CD4-positive, alpha-beta T cell (primary cell): ENCODE measurements around the gene DTNB. TPM values are rescaled to one million over a fixed set of nuclear protein-coding genes. Genes with fewer than 3 reads are reported as not detected.
A peak's percentile ranks its signal among the peaks of the same experiment; 100 is the strongest.

ENCODE experiments used
- ATAC-seq: fragments of 200-7000 bp; cut with Tn5 transposase; one replicate; pipeline ENCODE4 v1.10.0; 2022; ENCODE audit warnings: mild to moderate bottlenecking; ENCODE audit not compliant: poor library complexity
- CTCF ChIA-PET: fragments of 350-600 bp; sonication (Branson Sonifier 250); formaldehyde crosslinking; loops from one replicate; lab custom pipeline; 2021; ENCODE audit warnings: antibody characterized with exemption, inconsistent platforms; lab: Charles Lee
- POLR2A ChIA-PET: fragments of 350-600 bp; sonication (Branson Sonifier 250); formaldehyde crosslinking; loops from one replicate; lab custom pipeline; 2021; ENCODE audit warnings: antibody characterized with exemption, inconsistent platforms; lab: Charles Lee
- DNase-seq, 14 experiments: peaks; one replicate each; pipeline ENCODE4 v3.0.0-alpha.2; 2013 to 2020; ENCODE audit warnings: mixed read lengths in 2 of 14
- H3K27ac ChIP-seq, 2 donors: one replicate each; pipeline versions ENCODE4 v1.5.1 to v1.7.0; 2013; ENCODE audit warnings: low read length in 2 of 2, low read depth in 1 of 2, mild to moderate bottlenecking in 1 of 2
- H3K27me3 ChIP-seq, 2 experiments: 1 replicate in 1 of 2; 2 replicates in 1 of 2; pipeline versions ENCODE4 v1.6.1 to v1.7.0; 2013; ENCODE audit warnings: low read length in 2 of 2, control low read depth in 1 of 2, mild to moderate bottlenecking in 1 of 2, moderate library complexity in 1 of 2; ENCODE audit not compliant: insufficient read depth in 2 of 2, control insufficient read depth in 1 of 2
- H3K36me3 ChIP-seq: one replicate; pipeline ENCODE4 v1.6.1; 2013; ENCODE audit warnings: low read length, control low read depth; ENCODE audit not compliant: insufficient read depth
- H3K4me1 ChIP-seq: one replicate; pipeline ENCODE4 v1.6.1; 2013; ENCODE audit warnings: low read length, control low read depth; ENCODE audit not compliant: insufficient read depth
- H3K4me3 ChIP-seq: one replicate; pipeline ENCODE4 v1.5.1; 2013; ENCODE audit warnings: mild to moderate bottlenecking, low read length, moderate library complexity
- H3K9me3 ChIP-seq, 2 experiments: 1 replicate in 1 of 2; 2 replicates in 1 of 2; pipeline versions ENCODE4 v1.6.1 to v1.7.0; 2013; ENCODE audit warnings: low read length in 2 of 2, mild to moderate bottlenecking in 2 of 2, control low read depth in 1 of 2, moderate library complexity in 1 of 2; ENCODE audit not compliant: control insufficient read depth in 1 of 2, insufficient read depth in 1 of 2
- H3K27ac Mint-ChIP-seq: one replicate; pipeline ENCODE4 v1.8.0; 2020; ENCODE audit warnings: mixed read lengths
- H3K27me3 Mint-ChIP-seq: one replicate; pipeline ENCODE4 v1.8.0; 2021; ENCODE audit warnings: mixed read lengths
- H3K36me3 Mint-ChIP-seq: one replicate; pipeline ENCODE4 v1.8.0; 2021; ENCODE audit warnings: low read depth, mixed read lengths
- H3K4me1 Mint-ChIP-seq: one replicate; pipeline ENCODE4 v1.8.0; 2021; ENCODE audit warnings: low read depth, mixed read lengths
- H3K4me3 Mint-ChIP-seq: one replicate; pipeline ENCODE4 v1.8.0; 2020; ENCODE audit warnings: mild to moderate bottlenecking, mixed read lengths
- H3K9me3 Mint-ChIP-seq: one replicate; pipeline ENCODE4 v1.8.0; 2020; ENCODE audit warnings: mixed read lengths
- CTCF ChIP-seq: fragments of 200-600 bp; IDR thresholded peaks from one replicate; pipeline ENCODE4 v1.8.0; 2022; ENCODE audit warnings: antibody characterized with exemption, mild to moderate bottlenecking
- intact Hi-C, 2 experiments: fragments of 100-400 bp; cut with DNase I in 1 of 2; cut with micrococcal nuclease in 1 of 2; formaldehyde crosslinking; loops; one replicate each; pipeline versions ENCODE4 v1.15.1 to v1.9.0; 2023 to 2025; cut with DNase I, micrococcal nuclease
- total RNA-seq, 174 experiments: library from RNA in 2 of 174; stranded (reverse) in 2 of 174; gene quantifications; one replicate each; pipeline ENCODE4 v1.2.3 and lab custom pipeline; 2021 to 2026

DTNB gene
- total RNA-seq, 2 experiments from 2014 or later, result 30.1 to 33.6 TPM

GRCh38 chr2:25342372-25343186, 330.8 kb downstream of the DTNB start:
- POLR2A ChIA-PET, result interaction anchor here (1.0 to 1.9 kb wide), 5 partner anchors 20 to 69 kb away, joined by 4 to 13 read pairs (median 5); no protein-coding TSS in a partner anchor
- Mint-ChIP-seq H3K27ac (peak overlapping the region; percentile 24), H3K9me3 (no peaks in the 10 kb centered on the region)

GRCh38 chr2:25341753-25342371, 331.5 kb downstream of the DTNB start, which contains the start of gene DNMT3A:
Gene DNMT3A, minus strand, starts transcription at chr2:25341925. Its CDS starts 27,941 bp downstream, at chr2:25313984.
- Mint-ChIP-seq H3K27me3 (no peaks in the 10 kb centered on the region), H3K4me1 (peaks cover 29% of the 10 kb centered on the region), H3K27ac (peak within 1 kb of the TSS; percentile 24), H3K9me3 (no peaks in the 10 kb centered on the region), H3K4me3 (peak within 1 kb of the TSS; percentile 91), H3K36me3 (no peaks in the 10 kb centered on the region)
- intact Hi-C loops, result loop anchor here (5.0 kb wide), 1 partner anchor 35 kb away; no protein-coding TSS in a partner anchor
- DNase-seq (peak in 13 of 14 experiments; percentile 42 to 82 (median 64)), ATAC-seq (peak; percentile 40)
- Histone ChIP-seq H3K27me3 (no peaks in the 10 kb centered on the region), H3K9me3 (no peaks in the 10 kb centered on the region), H3K36me3 (no peaks in the 10 kb centered on the region), H3K4me3 (peak within 1 kb of the TSS; percentile 34), H3K4me1 (peaks cover 44% of the 10 kb centered on the region), H3K27ac (no peak within 1 kb of the TSS)
- ChIA-PET POLR2A (interaction anchor here (1.0 to 1.9 kb wide), 5 partner anchors 20 to 68 kb away, joined by 4 to 13 read pairs (median 5); no protein-coding TSS in a partner anchor), CTCF (interaction anchor here (1.0 to 3.1 kb wide), 4 partner anchors 21 to 179 kb away, joined by 3 to 16 read pairs (median 5); no protein-coding TSS in a partner anchor)
- TF ChIP-seq CTCF, result no peak

More at GRCh38 chr2:25342372-25343186, 330.8 kb downstream of the DTNB start:
- peak; percentile 90 for TF ChIP-seq CTCF
- H3K36me3 ChIP-seq, result no peaks in the 10 kb centered on the region
- peaks cover 37% of the 10 kb centered on the region for H3K4me1 ChIP-seq
- Mint-ChIP-seq H3K36me3 (no peaks in the 10 kb centered on the region), H3K27me3 (no peaks in the 10 kb centered on the region), H3K4me3 (peak overlapping the region; percentile 91), H3K4me1 (peaks cover 29% of the 10 kb centered on the region)
- CTCF ChIA-PET, result interaction anchor here (1.0 to 3.1 kb wide), 5 partner anchors 20 to 179 kb away, joined by 3 to 16 read pairs (median 3); no protein-coding TSS in a partner anchor
- H3K27me3 ChIP-seq, result peaks cover 0 to 2% of the 10 kb centered on the region in 2 experiments
- intact Hi-C loops, result loop anchor here (5.0 kb wide), 1 partner anchor 35 kb away; no protein-coding TSS in a partner anchor
- no peaks in the 10 kb centered on the region for H3K9me3 ChIP-seq
- DNase-seq (peak; percentile 50 to 92 (median 70)), ATAC-seq (peak; percentile 85)
- peak overlapping the region; percentile 34 for H3K4me3 ChIP-seq
- H3K27ac ChIP-seq, result no peak overlapping the region

GRCh38 chr2:25341011-25341727, 332.2 kb downstream of the DTNB start:
- H3K27ac ChIP-seq, result no peak overlapping the region
- Mint-ChIP-seq H3K4me3 (no peak overlapping the region), H3K4me1 (peaks cover 35% of the 10 kb centered on the region), H3K27me3 (no peaks in the 10 kb centered on the region), H3K27ac (no peak overlapping the region), H3K9me3 (no peaks in the 10 kb centered on the region), H3K36me3 (no peaks in the 10 kb centered on the region)
- CTCF ChIA-PET, result no interaction called here
- ATAC-seq (peak; percentile 9), DNase-seq (peak in 4 of 14 experiments; percentile 25 to 61 (median 52))
- no peak overlapping the region for H3K4me3 ChIP-seq
- H3K27me3 ChIP-seq, result no peaks in the 10 kb centered on the region
- POLR2A ChIA-PET, result interaction anchor here (1.1 to 2.3 kb wide), 2 partner anchors 27 to 67 kb away, joined by 5 to 8 read pairs; no protein-coding TSS in a partner anchor
- H3K4me1 ChIP-seq, result peaks cover 51% of the 10 kb centered on the region
- H3K9me3 ChIP-seq, result no peaks in the 10 kb centered on the region
- TF ChIP-seq CTCF, result no peak
- intact Hi-C loops, result loop anchor here (5.0 kb wide), 1 partner anchor 36 kb away; no protein-coding TSS in a partner anchor
- H3K36me3 ChIP-seq, result no peaks in the 10 kb centered on the region
